Stimulated activated CD4-positive, alpha-beta T cell treated with anti-CD3 and anti-CD28 coated beads, Interleukin-2, amount 100 ng/mL, for 48 hours (primary cell): ENCODE measurements around the gene GTPBP8.

Experiments used
- DNase-seq, 2 donors: peaks; one replicate each; pipeline ENCODE4 v3.0.0-alpha.2; 2020

Gene GTPBP8

DNA sequence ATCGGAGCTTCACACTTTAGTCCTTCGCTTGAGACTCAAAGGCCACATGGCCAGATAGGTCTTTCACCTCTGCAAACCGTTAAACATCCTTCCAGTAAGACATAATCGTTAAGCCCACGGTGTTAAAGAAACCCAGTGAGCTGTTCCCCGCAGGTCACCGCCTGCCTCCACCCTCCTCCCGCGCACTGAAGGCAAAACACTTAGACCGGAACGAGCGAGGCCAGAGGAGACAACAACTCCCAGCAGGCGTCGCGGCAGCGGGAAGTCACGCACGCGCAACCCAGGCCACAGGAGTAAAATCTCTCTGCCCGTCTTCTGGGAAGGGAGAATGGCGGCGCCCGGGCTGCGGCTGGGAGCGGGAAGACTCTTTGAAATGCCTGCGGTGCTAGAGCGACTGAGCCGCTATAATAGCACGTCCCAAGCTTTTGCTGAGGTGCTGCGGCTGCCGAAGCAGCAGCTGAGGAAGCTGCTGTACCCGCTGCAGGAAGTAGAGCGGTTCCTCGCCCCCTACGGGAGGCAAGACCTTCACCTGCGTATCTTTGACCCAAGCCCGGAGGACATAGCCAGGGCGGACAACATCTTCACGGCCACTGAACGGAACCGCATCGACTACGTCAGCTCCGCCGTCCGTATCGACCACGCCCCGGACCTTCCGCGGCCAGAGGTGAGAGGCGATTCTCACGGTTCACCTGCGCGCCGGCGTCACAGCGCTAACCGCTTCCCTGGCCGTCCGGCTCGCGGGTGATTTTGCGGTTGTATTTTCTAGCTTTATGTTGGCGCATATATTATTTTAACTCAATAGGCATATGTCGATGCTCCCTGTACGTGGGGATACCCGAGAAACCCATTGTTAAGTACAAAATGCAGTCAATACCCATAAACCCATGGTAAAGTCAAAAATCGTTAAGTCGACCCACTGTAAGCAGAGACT, at the start of gene GTPBP8:
GTPBP8 (plus strand) TSS at position 313 of the 931 bp plus-strand sequence; CDS start at position 329, 16 bp downstream.
- DNase-seq: peak; percentile 80 to 81

DNA sequence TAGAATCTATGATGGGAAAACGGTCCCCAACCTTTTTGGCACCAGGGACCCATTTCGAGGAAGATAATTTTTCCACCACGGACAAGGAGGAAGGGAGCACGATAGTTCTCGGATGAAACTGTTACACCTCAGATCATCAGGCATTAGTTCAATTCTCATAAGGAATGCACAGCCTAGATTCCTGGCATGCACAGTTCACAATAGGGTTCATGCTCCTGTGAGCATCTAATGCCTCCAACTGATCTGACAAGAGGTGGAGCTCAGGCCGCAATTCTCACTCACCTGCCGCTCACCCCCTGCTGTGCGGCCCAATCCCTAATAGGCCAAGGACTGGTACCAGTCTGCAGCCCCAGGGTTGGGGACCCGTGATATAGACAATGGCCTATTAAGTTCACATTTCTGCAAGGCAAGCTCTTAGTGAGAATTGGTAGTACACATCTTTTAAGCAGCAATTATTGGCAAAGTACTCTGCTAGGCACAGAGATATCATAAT, 42.4 kb upstream of the GTPBP8 start:
- no peak for DNase-seq

DNA sequence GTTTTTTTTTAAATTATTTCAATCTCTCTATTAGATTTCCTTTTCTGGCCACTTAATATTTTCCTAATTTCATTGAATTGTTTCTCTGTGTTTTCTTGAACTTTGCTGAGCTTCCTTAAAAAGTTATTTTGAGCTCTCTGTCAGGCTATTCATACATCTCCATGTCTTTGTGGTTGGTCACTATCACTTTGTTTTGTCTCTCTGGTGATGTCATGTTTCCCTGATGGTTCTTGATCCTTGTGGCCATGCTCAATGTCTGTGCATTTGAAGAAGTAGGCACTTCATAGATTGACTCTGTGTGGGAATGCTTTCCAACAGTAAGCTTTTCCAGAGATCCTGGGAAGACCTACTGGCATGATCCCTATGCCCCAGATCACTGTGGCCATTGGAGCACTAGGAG, 34.4 kb upstream of the GTPBP8 start:
- DNase-seq: no peak

DNA sequence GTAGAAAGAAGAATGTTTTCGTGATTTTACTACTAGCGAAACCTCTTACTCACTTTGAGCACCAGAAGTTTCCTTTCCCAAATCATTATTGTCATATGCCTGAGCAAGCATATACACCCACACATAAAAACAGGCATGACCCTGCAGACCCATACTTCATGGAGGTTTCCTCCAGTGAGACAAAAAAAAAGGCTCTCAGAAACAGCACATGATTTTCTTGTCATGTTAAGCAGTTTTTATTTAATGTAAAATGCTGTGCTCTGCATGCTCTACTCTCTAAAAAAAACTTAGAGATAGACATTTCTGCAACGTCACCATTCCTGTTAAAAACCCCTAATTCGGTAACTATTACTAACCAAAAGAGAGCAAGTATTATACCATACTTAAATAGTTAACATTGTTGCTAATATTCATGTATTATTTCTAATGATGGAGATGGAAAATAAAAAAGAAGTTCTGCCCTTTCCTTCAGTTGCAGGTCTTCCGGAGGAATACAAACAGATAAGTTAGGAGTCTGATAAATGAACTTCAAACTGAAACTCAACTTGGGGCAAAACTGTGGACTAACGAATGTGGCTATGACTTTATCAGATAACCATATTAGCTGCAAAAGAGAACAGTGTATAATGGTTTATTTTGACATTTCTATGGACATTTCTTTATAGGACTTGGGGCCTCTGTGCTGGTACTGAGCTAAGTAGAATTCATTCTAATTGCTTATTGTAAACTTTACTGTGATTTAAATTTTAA, 31.8 kb upstream of the GTPBP8 start:
- DNase-seq: no peak

DNA sequence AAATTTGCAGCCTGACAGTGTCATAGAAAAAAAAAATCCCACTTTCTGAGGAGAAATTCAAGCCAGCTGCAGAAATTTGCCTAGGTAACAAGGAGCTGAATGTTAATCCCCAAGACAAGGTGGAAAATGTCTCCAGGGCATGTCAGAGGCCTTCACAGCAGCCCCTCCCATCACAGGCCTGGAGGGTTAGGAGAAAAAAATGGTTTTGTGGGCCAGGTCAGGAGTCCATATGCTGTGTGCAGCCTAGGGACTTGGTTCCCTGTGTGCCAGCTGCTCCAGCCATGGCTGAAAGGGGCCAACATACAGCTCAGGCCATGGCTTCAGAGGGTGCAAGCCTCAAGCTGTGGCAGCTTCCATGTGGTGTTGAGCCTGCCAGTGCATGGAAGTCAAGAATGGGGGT, 27.1 kb upstream of the GTPBP8 start:
- no peak for DNase-seq

DNA sequence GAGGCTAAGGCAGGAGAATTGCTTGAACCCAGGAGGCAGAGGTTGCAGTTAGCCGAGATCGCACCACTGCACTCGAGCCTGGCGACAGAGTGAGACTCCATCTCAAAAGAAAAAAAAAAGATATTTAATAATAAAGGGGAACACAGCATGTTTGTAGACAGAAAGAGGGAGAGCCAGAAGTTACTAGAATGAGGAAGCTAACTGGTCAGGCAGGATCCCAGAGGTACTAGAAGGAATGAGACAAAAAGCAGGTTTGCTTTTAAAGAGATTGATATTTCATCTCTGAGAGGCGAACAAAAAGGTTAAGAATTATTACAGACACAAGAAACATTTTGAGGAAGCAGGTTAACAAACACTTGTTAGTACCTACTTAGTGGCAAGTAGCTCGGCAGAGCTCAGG, 25.1 kb upstream of the GTPBP8 start:
- no peak for DNase-seq

DNA sequence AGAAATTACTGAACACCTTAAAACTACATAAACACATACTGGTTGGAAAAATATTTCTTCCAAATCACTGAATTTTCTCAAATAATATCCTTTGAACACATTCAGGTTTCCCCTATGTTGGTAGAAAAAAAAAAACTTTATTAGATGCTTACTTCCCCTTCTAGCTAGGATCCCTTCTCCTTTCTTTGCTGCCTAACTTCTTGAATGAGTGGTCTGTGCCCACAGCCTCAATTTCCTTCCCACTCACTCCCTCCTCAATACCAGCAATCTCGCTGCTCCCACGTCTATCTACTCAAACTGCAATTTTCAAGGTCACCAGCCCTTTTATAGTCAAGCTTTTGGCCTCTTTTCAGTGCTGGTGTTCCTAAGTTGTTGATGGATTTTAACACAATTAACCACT, 24.2 kb upstream of the GTPBP8 start:
- DNase-seq: no peak

DNA sequence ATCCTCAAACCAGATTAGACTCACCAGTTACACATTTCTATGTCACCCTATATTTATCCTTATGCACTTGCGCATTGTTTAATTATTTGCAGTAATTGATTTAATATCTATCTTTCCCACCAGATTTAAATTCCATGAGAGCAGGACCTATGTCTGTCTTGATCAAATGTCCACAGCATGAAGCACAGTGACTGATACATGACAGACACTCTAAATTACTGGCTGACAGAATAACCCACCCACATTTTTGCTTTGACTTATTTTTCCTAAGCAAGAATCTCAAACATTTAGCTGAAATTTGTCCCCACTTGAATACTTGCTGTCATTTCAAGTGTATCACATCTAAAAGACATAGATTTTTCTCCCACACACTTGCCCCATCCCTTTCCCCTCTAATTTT, 23.4 kb upstream of the GTPBP8 start:
- DNase-seq: no peak

DNA sequence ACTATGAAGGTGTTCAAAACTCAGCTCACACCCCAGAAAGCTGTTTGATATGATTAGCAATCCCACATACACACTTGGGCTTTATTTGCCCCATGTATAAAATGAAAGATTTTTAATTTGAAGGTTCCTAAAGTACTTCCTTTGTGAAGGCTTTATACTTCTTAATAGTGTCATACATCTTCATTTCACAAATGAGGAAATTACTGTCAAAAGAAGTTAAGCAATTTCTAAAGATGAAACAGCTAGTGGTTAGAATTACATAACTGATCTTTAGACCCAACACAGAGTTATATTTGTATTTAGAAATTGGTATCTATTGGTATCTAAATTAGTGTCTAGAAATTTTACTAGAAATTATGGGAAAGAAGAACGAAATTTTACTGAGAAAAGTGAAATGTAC, 23.0 kb upstream of the GTPBP8 start:
- no peak for DNase-seq

DNA sequence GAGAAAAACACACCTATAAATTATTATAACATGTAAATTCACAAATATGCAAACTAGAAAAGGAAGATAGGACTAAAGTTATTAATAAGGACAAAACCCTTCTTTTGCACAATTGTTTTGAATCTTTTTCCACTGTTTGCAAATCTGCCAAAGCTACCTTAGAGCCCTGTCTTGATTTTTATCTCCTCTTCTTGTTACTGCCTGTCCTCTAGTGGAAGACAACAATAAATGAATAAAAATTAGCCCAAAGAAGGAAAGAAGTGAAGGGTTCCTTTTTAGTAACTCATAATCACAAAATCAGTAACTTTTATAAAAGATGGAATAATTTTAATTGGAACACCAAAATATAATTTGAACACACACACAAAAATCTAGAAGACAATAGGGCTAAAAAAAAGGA, 18.6 kb upstream of the GTPBP8 start:
- no peak for DNase-seq

DNA sequence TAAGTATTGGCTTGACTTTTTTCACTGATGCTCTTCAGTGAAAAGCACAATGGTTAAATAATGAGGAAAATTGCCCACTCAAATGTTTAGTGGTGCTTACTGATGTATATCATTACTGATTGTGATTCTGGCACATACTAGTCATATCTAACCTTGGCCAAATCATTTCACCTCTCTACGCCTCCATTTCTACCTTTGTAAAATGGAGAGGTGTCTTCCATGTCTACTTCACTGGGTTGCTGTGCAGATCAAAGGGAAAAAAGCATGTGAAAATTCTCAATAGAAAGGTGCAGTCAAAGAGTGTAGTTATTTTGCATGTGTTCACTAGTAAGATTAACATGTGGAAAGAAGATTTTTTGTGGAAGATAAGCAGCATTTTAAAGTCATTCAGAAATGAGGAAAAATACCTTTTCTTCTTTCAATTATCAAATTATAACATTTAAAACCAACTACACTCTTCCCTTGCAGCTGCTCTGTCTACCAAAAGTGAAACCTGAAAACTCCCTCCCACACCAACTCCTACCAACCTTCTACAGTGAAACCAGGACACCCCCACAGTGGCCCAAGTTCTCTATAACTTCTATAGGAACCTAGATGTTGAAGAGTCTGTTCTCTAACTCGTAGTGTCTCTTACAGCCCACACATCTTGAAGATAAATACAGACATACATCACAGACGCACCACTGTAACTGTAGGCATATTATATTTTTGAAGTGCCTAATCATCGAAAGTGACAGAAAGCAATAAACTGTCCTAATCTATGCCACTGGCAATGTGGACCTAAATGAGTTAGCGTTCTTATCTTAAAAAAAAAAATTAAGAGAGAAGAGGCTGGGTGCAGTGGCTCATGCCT, 17.2 kb upstream of the GTPBP8 start:
- DNase-seq: peak; percentile 28 to 29

DNA sequence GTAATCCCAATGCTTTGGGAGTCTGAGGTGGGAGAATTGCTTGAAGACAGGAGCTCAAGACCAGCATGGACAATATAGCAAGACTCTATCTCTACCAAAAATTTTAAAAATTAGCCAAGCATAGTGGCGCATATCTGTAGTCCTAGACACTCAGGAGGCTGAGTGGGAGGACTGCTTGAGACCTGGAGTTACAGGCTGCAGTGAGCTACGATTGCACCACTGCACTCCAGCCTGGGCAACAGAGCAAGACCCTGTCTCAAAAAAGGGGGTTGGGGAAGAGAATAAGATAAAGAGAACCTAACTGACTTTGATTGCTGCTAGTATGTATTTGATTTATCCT, 16.6 kb upstream of the GTPBP8 start:
- DNase-seq: no peak

DNA sequence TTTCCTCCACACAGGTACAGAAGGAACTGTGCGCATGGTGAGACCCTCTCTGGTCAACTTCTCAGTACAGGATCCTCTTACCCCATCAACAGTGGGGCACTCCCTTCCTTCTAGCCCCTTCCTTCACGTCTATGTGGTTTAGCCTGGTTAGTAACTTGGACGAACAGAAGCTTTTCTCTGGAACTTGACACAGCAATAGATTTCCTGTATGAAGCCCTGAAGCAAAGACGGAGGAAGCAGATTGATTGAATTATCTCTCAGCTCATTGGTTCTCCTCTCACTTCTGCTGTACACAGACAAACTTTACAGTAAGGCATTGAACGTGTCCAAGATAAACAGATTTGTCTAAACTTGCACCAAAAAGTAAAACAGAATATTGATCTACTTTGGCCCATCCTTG, 15.9 kb upstream of the GTPBP8 start, which contains the start of gene CD200R1:
CD200R1 (minus strand) TSS at position 210 of the 400 bp plus-strand sequence. CDS start 246 bp downstream, outside the sequence.
- DNase-seq: no peak

DNA sequence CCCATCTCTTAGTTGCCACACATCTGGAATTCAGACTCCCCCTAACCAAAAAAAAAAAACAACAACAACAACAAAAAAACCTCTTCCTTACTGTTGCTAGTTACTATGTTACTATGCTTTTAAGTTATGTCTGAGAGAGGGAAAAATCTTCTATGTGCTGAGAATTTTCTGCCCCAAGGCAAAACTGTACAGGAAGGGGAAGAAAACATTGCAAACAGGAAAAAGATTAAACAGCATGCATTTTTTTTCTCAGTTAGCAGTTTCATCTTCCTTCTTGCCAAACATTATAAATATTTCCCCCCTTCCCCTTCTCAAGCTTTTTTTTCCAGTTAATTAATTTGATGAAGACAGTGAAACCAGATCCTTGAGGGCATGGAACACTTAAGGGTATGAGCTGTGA, 14.8 kb upstream of the GTPBP8 start:
- DNase-seq: no peak

DNA sequence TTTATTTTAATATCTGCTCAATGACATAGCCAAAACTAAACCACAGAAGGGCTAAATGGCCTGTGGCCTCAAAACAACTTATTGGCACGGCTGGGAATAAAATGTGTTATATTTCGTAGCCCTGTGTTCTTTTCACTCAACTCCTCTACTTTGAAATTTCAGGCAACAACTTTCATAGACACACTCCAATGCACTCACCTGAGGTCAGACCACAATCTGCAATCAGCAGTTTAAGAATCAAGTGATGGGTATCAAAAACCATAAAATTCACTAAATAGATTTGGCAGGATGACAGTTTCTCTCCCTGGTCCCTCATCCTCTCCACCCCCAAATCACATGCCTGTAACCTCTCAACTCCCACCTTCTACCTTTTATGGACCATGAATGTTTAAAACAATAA, 13.8 kb upstream of the GTPBP8 start:
- DNase-seq: no peak

DNA sequence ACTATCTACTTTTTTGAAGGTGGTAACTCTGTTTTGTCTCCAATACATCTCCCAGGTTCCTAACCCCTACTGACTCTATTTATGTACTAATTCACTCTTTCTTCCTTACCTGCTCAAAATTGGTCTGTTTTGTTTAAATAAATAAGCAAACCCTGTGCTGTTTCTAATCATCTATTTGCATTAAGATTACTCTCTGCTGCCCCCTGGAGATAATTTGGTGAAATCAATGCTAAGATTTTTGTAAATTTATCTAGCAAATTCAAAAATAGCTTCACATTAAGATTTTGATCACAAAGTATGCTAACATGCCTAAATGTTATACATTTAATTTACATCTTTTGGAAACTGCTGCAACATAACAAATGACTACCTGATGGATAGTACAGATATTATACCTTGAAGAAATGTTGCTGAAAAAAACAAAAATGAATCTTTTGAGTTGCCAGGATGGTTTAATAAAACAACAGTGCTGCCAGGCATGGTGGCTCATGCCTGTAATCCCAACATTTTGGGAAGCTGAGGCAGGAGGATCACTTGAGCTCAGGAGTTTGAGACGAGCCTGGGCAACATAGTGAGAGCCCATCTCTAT, 11.4 kb upstream of the GTPBP8 start:
- DNase-seq: no peak

DNA sequence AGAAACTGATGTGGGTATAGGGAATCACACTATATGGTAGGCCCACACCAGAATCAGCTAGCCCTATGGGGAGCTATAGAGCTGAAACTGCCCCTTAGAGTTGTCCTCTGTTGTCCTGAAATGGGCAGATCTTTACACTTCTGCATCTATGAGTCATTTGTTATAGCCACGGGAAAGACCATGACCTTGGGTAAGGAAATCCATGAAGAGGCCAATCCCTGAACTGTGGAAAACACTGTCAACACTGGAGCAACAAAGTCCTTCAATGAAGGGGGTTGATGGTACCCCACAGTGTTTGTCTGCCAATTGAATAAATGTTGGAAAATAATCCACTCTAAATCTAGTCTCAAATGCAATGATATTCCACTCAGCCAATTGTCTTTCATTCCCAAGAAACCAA, 10.7 kb upstream of the GTPBP8 start:
- no peak for DNase-seq

DNA sequence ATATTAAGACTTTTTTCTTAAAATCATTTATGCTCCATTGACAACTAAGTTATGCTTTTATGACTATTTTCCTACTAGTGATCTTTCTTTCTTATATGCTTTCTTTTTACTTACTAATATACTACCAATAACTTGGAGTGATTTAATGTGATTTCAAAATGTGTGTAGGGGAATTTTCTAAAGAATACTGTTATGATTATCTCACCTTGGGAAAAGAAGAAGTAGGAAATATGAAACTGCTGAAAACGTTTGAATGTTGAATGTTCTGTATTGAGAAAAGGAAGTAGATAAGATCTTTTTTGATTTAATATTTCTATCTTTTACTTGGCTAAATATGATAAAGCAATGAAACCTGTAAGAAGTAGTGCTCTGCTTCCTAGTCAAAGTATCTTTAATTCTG, 8.1 kb upstream of the GTPBP8 start:
- no peak for DNase-seq

DNA sequence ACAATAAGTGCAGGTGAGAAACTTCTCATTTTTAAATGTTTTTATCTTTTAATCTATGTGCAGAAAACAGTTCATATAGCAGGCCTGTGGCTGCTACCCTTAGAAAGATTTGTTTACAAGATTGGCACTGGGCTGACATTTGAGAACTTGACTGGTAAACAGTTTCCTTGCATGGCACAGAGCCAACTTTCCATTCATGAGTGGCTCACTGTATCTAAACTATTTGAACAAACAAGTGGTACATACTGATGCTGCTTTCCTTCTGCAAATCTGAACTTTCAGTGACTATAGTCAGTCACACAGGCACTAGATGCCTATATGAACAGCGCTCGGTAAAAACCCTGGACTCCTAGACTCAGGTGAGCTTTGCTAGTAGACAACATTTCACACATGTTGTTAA, 6.3 kb upstream of the GTPBP8 start:
- DNase-seq: no peak

DNA sequence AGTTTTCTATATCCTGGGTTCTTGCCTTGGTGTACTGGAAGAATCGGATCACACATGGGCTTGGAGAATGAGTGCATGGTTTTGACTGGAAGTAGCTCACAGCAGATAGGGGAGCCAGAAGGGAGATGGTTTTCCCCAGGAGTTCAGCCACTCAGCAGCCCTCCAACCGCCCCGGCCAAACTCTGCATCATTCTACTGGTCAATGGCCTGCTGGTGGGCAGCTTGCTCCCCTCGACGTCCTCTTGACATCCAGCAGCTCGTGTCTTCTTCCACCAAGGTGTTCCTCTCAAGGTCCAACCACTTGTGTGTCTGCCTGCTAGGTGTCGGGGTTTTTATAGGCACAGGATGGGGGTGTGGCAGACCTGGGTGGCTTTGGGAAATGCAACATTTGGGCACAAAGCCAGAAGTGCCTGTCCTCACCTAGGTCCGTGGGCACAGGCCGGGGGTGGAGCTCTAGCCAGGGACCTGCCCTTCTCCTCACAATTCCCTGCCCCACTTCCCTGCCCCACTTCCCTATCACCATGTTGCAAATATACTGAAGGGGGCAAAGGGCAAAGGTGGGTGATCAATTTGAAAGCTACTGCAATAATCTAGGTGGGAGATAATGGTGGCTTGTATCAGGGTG, 3.0 kb upstream of the GTPBP8 start:
- DNase-seq: no peak

DNA sequence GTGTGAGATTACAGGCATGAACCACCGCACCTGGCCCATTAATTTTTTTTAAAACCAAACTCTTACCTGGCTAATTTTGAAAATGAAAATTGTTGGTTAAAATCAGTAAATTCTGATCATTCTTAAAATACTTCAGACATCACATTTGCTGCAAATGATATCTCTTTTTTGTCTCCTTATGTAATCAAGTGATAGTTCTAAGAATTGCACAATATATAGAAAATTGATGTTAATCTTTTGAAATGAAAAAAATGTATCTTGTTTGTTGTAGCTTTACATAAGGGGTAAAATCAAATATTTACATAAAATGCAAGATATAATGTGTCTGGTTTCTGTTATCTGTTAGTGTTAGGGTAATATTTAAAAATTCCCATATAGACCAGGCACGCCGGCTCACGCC, 5.0 kb downstream of the GTPBP8 start:
- DNase-seq: no peak

DNA sequence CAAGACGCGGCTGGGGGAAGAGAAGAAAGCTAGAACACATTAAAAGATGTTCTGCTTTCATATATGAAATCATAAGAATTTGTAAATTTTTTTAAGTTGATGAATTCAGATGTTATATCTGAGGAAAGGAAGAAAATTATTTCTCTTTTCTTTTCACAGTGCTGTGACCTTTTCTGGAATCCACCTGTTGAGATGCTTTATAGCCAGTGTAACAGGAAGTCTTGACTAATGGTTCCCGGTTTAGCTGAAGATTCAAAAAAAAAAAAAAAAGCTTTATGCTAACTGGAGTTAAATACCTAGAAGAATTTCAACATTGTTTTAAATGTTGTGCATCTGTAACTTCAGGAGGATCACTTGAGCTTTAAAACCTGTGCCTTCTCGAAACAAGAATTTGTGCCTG, 9.9 kb downstream of the GTPBP8 start:
- no peak for DNase-seq
